ENCODE data around the gene VPS26B.

Gene VPS26B

DNA sequence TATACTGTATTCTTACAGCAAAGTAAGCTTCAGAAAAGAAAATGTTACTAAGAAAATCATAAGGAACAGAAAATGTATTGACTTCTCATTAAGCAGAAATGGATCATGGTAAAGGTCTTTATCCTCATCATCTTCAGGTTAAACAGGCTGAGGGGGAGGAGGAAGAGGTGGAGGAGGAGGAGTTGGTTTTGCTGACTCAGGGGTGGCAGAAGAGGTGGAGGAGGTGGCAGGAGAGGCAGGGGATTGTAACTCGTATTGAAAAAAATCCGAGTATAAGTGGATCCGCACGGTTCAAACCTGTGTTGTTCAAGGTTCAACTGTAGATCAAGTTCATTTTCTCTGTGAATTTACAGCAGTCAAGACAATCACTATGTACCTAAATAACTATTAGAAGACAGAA lies 64.7 kb downstream of the VPS26B start:
- H3K9me3 Mint-ChIP-seq = no peaks in the 10 kb centered on the region
- H3K27ac Mint-ChIP-seq = no peak overlapping the region
- DNase-seq (no peak), ATAC-seq (replicated peaks) (no peak)
- H3K4me3 Mint-ChIP-seq = no peak overlapping the region
- no peaks in the 10 kb centered on the region for H3K4me1 Mint-ChIP-seq
- no peaks in the 10 kb centered on the region for H3K36me3 Mint-ChIP-seq
- peaks cover 14 to 28% of the 10 kb centered on the region in 2 donors for H3K27me3 Mint-ChIP-seq

DNA sequence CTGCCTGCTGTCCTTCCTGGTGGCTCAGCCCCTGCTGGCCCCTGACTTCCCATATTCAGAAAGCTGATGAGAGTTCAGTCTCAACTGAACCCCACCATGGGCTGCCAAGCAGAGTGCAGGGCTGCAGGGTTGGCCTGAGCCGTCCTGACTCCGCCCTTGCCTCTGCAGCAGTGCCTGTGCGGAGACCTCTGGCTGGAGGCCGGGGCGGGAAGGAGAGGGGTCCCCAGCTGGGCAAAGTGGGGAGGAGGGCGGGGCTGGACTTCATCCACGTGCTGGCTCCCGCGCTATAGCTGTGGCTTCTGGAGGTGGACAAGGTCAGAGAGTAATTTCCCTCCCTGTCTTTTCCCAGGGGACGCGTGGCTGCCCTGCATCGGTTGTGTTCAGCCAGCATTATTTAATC lies 65.3 kb downstream of the VPS26B start:
- no peak for DNase-seq
- no peak for ATAC-seq (replicated peaks)
- H3K9me3 Mint-ChIP-seq = no peaks in the 10 kb centered on the region

DNA sequence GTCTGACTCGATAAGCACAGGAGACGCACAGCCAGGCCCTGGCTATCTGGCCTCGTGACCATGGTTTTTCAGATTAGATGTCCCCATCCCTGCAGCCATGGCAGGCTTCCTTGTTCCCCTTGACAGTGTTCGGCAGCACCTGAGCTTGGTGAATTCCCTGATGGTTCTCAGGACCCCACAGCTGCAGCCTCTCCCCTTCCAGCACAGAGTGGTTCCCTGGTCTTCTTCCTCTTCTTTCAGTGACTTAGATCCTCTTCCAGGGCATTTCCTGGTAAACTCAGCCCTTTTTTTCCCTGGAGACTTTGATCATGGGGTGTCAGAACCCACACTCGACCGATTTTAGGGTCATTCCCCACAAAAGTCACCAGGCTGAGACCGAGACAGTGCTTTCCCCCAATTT lies 66.2 kb downstream of the VPS26B start:
- ATAC-seq (replicated peaks) (no peak), DNase-seq (no peak)
- Mint-ChIP-seq H3K36me3 (no peaks in the 10 kb centered on the region), H3K27ac (no peak overlapping the region), H3K9me3 (no peaks in the 10 kb centered on the region), H3K4me3 (no peak overlapping the region), H3K27me3 (peaks cover 16 to 31% of the 10 kb centered on the region in 2 donors), H3K4me1 (no peaks in the 10 kb centered on the region)

More for the DNA sequence above, 65.3 kb downstream of the VPS26B start:
- Mint-ChIP-seq H3K27me3 (peaks cover 16 to 31% of the 10 kb centered on the region in 2 donors), H3K36me3 (no peaks in the 10 kb centered on the region), H3K4me3 (no peak overlapping the region), H3K4me1 (no peaks in the 10 kb centered on the region), H3K27ac (no peak overlapping the region)

DNA sequence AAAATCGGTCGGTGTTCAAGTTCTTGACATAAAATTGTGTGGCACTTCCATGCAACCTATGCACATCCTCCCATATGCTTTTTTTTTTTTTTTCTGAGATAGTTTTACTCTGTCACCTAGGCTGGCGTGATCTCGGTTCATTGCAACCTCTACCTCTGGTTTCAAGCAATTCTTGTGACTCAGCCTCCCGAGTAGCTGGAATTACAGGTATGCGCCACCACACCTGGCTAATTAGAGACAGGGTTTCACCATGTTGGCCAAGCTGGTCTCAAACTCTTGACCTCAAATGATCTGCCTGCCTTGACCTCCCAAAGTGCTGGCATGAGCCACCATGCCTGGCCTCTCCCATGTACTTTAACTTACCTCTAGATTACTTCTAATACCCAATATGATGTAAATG lies 66.7 kb downstream of the VPS26B start:
- Mint-ChIP-seq H3K9me3 (no peaks in the 10 kb centered on the region), H3K4me3 (no peak overlapping the region), H3K36me3 (no peaks in the 10 kb centered on the region), H3K27me3 (peaks cover 16 to 26% of the 10 kb centered on the region in 2 donors), H3K4me1 (no peaks in the 10 kb centered on the region), H3K27ac (no peak overlapping the region)
- no peak for DNase-seq
- no peak for ATAC-seq (replicated peaks)

DNA sequence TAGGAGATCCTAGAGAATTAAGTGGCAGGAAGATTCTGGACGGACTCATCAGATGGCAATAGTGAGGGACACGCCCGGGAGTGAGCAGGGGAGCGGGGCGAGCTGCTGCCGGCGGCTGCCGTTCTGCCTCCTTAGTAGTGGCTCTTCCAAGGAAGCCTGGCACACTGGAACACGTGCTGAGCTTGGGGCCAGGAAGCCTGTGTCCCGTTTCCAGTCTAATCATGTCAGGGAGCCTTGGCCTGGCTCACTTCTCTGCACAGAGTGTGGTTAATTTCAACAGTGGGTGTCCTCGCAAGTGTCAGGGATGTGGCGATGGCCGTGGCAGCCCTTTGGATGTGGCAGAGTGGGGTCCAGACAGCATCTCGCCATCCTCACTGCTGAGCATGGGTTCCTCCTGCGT lies 68.2 kb downstream of the VPS26B start:
- H3K9me3 Mint-ChIP-seq = no peaks in the 10 kb centered on the region
- no peak for ATAC-seq (replicated peaks)
- no peak overlapping the region for H3K4me3 Mint-ChIP-seq
- no peak for DNase-seq
- H3K36me3 Mint-ChIP-seq = no peaks in the 10 kb centered on the region
- H3K27me3 Mint-ChIP-seq = peaks cover 16 to 25% of the 10 kb centered on the region in 2 donors
- H3K4me1 Mint-ChIP-seq = no peaks in the 10 kb centered on the region
- no peak overlapping the region for H3K27ac Mint-ChIP-seq

DNA sequence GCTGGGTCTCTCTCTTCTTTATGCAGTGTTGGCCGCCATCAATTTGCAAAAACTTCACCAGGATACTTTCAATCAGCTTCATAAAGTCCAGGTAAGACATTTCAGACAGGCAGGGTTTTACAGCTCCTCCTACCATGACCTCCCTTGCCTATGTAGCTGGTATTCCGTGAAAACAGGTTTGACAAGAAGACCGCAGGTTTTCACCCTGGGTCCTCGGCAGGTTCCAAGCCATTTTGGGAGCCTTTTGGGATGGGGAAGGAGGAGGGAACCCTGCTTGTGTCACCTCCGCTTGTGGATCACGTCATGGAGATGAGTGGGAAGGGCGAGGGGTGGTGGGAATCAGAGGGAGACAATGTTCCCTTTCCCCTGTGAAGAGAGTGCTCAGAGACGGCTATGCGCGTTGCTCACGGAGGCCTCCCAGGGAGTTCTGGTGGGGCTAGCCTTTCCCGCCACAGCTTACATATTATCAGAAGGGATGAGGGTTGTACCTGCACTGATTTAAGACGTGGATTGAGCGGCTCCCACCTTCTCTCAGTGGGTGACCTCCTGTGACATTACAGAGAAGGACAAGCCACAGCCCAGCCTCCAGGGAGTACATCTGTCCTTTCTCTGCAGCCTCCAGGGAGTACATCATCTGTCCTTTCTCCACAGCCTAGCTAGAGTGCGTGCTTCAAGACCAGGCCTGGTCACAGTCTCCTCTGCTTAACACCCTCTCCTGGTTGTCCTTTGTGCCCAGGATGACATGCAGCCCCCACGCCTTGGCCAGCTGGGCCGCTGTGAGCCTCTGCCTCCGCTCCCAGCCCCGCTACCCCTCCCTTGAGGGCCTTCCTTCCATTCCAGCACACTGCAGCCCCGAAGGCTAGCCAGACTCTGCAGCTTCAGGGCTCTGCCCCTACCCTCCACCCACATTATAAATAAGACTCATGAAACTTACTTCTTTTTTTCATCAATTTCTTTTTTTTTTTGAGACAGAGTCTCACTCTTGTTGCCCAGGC lies 68.9 kb downstream of the VPS26B start:
- DNase-seq (no peak), ATAC-seq (replicated peaks) (peak in 1 of 2 donors; percentile 34)
- Mint-ChIP-seq H3K27me3 (peaks cover 17 to 19% of the 10 kb centered on the region in 2 donors), H3K4me1 (no peaks in the 10 kb centered on the region), H3K27ac (no peak overlapping the region), H3K9me3 (no peaks in the 10 kb centered on the region), H3K36me3 (no peaks in the 10 kb centered on the region), H3K4me3 (no peak overlapping the region)

DNA sequence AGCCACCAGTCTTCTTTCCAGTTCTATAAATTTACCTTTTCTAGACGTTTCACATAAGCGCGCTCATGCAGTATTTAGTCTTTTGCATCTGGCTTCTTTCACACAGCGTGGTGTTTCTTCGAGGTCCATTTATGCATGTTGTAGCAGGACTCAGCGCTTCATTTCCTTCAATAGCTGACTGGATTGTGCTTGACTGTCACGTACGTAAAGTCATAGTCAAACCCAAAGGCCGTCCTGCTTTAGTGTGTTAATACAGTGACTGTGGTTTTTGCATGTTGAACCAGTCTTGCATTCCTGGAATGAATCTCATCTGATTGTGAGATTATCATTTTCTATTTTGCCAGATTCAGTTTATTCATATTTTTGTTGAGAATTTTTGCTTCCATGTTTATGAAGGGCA lies 70.2 kb downstream of the VPS26B start:
- Mint-ChIP-seq H3K4me3 (no peak overlapping the region), H3K27ac (peak overlapping the region; percentile 63), H3K36me3 (no peaks in the 10 kb centered on the region), H3K9me3 (no peaks in the 10 kb centered on the region), H3K4me1 (no peaks in the 10 kb centered on the region), H3K27me3 (peaks cover 24 to 27% of the 10 kb centered on the region in 2 donors)
- ATAC-seq (replicated peaks) = no peak
- no peak for DNase-seq
